Mucosa of stomach (tissue), 1 donor: Measurements from ENCODE around the gene OR8H1.

ENCODE experiments used
- H3K27me3 ChIP-seq: one replicate; pipeline ENCODE4 v1.7.0; 2013; ENCODE audit warnings: mild to moderate bottlenecking, low read length; ENCODE audit not compliant: control insufficient read depth, insufficient read depth
- H3K36me3 ChIP-seq: one replicate; pipeline ENCODE4 v1.7.0; 2013; ENCODE audit warnings: low read length; ENCODE audit not compliant: control insufficient read depth, insufficient read depth
- H3K4me1 ChIP-seq: one replicate; pipeline ENCODE4 v1.7.0; 2013; ENCODE audit warnings: mild to moderate bottlenecking, low read length; ENCODE audit not compliant: control insufficient read depth, insufficient read depth
- H3K4me3 ChIP-seq: one replicate; pipeline ENCODE4 v1.7.0; 2013; ENCODE audit warnings: low read length
- H3K9ac ChIP-seq: one replicate; pipeline ENCODE4 v1.7.0; 2013; ENCODE audit warnings: mild to moderate bottlenecking, low read length, moderate library complexity
- H3K9me3 ChIP-seq: one replicate; pipeline ENCODE4 v1.7.0; 2013; ENCODE audit warnings: mild to moderate bottlenecking, low read length, moderate library complexity; ENCODE audit not compliant: control insufficient read depth
- donor health status: Pancreatic carcinoma.

OR8H1 gene

DNA sequence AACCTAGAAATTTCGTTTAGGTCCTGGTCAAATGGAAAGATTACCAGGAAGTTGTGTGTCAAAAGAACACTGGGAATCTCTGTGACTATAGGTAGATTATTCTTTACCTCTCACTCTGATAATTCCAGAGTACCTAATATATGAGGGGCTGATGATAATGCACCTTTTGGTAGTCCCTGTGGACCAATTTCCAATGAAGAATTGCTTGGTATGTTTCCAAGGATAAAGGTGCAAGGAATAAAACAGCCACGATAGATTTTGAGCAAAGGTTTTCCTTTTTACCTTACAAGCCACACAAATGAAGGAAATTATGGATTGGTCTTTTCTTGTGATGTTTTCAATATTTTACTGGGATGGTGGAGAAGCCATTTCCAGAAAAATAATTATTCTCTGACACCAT lies at the start of gene OR8H1:
Gene OR8H1 (minus strand): TSS at position 101 of the 400 bp plus-strand sequence. CDS start 1,192 bp downstream, outside the sequence.
- no peaks in the 10 kb centered on the region for H3K9me3 ChIP-seq
- H3K4me1 ChIP-seq = no peaks in the 10 kb centered on the region
- H3K27me3 ChIP-seq = no peaks in the 10 kb centered on the region
- H3K9ac ChIP-seq = no peak within 1 kb of the TSS
- no peak within 1 kb of the TSS for H3K4me3 ChIP-seq
- H3K36me3 ChIP-seq = no peaks in the 10 kb centered on the region

- Histone ChIP-seq H3K4me1 (no peaks in the 10 kb centered on the region), H3K9ac (no peak overlapping the region), H3K9me3 (no peaks in the 10 kb centered on the region), H3K4me3 (no peak overlapping the region), H3K36me3 (no peaks in the 10 kb centered on the region), H3K27me3 (no peaks in the 10 kb centered on the region)
These were observed 48.2 kb upstream of the OR8H1 start for GRCh38 chr11:56340289-56340688.

DNA sequence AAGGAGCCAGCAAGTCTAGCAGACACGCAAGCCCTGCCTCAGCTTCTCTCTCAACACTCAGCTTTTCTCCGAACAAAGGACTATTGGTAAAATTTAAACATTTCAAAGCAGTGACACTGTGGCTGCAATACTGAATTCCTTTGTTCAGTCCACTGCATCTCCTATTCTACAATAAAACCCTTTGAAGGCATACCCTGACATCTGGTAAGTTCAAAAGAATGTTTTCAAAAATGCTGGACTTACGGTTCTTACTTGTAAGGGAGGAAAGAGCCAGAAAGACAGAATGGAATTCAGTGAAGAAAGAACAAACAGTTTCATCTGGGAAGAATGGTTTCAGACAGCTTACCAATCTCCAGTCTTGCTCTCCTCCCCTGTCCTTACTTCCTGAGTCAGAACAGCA lies 41.1 kb upstream of the OR8H1 start:
- Histone ChIP-seq H3K9ac (no peak overlapping the region), H3K4me3 (no peak overlapping the region), H3K36me3 (no peaks in the 10 kb centered on the region), H3K9me3 (no peaks in the 10 kb centered on the region), H3K27me3 (no peaks in the 10 kb centered on the region), H3K4me1 (no peaks in the 10 kb centered on the region)

DNA sequence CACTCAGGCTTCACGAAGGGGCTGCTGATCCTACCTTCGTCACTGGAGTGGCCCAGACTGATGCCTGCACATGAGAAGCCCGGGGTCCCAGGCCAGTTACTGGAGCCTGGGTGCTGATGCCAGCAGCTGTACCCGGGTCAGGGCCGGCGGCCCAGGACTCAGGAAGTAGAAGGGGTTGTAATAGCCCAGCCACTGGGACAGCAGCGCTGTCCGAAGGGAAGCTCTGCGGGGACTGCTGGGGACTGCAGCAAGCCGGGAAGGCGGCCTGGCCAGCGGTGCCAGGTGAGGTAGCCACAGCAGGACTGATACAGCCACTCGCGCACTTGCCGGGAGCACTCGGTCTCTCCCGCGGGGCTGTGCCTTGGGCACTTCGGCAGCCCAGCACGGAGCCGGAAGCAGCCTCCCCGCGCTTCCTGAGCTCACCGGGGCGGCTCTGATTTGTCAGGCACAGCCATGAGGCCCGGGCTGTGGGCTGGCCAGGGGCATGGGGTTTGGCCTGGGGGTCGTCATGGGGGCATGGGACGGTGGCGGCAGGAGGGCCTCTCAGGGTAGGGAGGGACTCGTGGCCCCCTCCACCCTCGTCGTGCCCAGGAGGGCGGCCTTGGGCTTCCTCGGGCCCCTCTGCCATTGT lies 39.9 kb upstream of the OR8H1 start:
- Histone ChIP-seq H3K36me3 (no peaks in the 10 kb centered on the region), H3K4me3 (no peak overlapping the region), H3K27me3 (no peaks in the 10 kb centered on the region), H3K9me3 (no peaks in the 10 kb centered on the region), H3K9ac (no peak overlapping the region), H3K4me1 (no peaks in the 10 kb centered on the region)

- H3K4me3 ChIP-seq = no peak within 1 kb of the TSS
- H3K36me3 ChIP-seq = no peaks in the 10 kb centered on the region
- H3K27me3 ChIP-seq = no peaks in the 10 kb centered on the region
- H3K9ac ChIP-seq = no peak within 1 kb of the TSS
- no peaks in the 10 kb centered on the region for H3K9me3 ChIP-seq
- H3K4me1 ChIP-seq = no peaks in the 10 kb centered on the region
These were observed 22.8 kb upstream of the OR8H1 start, which contains the start of gene OR8K3 for GRCh38 chr11:56314844-56315243. Gene OR8K3 (plus strand): TSS chr11:56315144. CDS start chr11:56318307, 3,163 bp downstream.

DNA sequence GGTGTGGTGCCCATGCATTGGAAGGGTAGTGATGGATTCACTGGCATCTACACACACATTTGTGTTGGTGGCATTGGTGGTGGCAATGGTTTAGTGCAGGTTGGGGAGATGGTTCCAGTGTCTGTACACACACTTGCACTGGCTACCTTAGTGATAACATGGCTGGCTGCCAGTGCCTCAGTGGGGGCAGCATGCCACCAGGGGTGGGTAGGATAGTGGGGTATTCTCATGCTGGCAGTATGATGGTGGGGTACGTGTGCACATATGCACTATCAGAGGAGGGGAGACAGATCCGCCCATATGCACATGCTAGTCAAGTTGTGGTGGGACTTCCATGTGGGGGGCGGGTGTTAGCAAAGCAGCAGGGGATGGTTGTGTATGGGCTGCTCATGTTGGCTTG lies 15.8 kb upstream of the OR8H1 start:
- H3K27me3 ChIP-seq = no peaks in the 10 kb centered on the region
- no peaks in the 10 kb centered on the region for H3K36me3 ChIP-seq
- no peak overlapping the region for H3K9ac ChIP-seq
- no peaks in the 10 kb centered on the region for H3K4me1 ChIP-seq
- no peaks in the 10 kb centered on the region for H3K9me3 ChIP-seq
- H3K4me3 ChIP-seq = no peak overlapping the region

DNA sequence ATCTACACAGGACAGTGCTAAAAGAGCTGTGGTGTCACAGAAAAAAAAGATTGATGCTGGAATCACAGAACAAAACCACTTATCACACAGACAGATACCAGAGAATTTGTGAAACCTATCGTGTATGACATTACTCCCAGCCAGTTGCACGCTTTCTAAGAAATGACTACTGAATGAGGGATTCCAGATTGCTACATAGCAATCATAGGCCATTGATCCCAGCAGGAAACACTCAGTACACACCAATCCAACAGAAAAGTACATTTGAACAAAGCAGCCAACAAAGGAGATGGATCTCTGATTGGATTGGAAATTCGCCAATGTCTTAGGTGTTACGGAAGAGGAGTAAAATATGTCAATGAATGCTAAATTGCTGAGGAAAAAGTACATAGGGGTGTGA lies 4.8 kb upstream of the OR8H1 start:
- Histone ChIP-seq H3K9me3 (no peaks in the 10 kb centered on the region), H3K9ac (no peak overlapping the region), H3K4me1 (no peaks in the 10 kb centered on the region), H3K36me3 (no peaks in the 10 kb centered on the region), H3K4me3 (no peak overlapping the region), H3K27me3 (no peaks in the 10 kb centered on the region)

- H3K36me3 ChIP-seq = no peaks in the 10 kb centered on the region
These were observed 18.2 kb downstream of the OR8H1 start, which contains the start of gene OR5T1 for GRCh38 chr11:56273854-56274253. Gene OR5T1 (plus strand): TSS chr11:56274154. CDS start chr11:56275639, 1,485 bp downstream.

GRCh38 chr11:56271092-56271491 lies 21.0 kb downstream of the OR8H1 start:
- Histone ChIP-seq H3K27me3 (no peaks in the 10 kb centered on the region), H3K36me3 (no peaks in the 10 kb centered on the region), H3K4me3 (no peak overlapping the region), H3K4me1 (no peaks in the 10 kb centered on the region), H3K9ac (no peak overlapping the region), H3K9me3 (no peaks in the 10 kb centered on the region)

More at GRCh38 chr11:56273854-56274253, 18.2 kb downstream of the OR8H1 start, which contains the start of gene OR5T1:
- Histone ChIP-seq H3K4me1 (no peaks in the 10 kb centered on the region), H3K9me3 (no peaks in the 10 kb centered on the region), H3K9ac (no peak within 1 kb of the TSS), H3K4me3 (no peak within 1 kb of the TSS), H3K27me3 (no peaks in the 10 kb centered on the region)

DNA sequence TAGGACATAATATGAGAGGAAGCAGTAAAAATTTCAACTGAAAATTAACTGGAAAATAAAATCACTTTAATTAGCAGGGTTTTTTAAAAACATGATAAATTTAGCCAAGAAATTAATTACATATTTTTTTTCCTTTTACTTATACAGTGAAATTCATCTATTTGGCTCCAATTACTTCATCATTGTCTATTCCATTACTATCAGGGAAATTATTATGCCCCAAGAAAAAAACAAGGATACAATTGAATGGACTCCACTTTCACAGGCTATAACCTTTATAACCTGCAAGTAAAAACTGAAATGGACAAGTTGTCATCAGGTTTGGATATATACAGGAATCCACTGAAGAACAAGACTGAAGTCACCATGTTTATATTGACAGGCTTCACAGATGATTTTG lies 40.1 kb downstream of the OR8H1 start, which contains the start of gene OR5T3:
Gene OR5T3 (plus strand): TSS at position 301 of the 400 bp plus-strand sequence. CDS start 0 bp downstream, at position 301.
- Histone ChIP-seq H3K4me1 (no peaks in the 10 kb centered on the region), H3K27me3 (no peaks in the 10 kb centered on the region), H3K4me3 (no peak within 1 kb of the TSS), H3K36me3 (no peaks in the 10 kb centered on the region), H3K9ac (no peak within 1 kb of the TSS), H3K9me3 (no peaks in the 10 kb centered on the region)
